SK-N-MC (cell line): ENCODE measurements around the gene ZBTB20.

Experiments used
- DNase-seq: peaks from one replicate; pipeline ENCODE4 v3.0.0-alpha.2; 2011; ENCODE audit warnings: low read depth, low spot score
- H3K27ac ChIP-seq: fragments of 200-600 bp; sonication (generic); 2 replicates; pipeline ENCODE4 v1.5.1; 2016; ENCODE audit warnings: mixed run types
- H3K36me3 ChIP-seq: fragments of 200-600 bp; sonication (generic); 2 replicates; pipeline ENCODE4 v1.6.1; 2017; ENCODE audit warnings: antibody characterized with exemption, low read length, mixed read lengths; ENCODE audit not compliant: insufficient read depth
- H3K4me3 ChIP-seq: fragments of 200-600 bp; sonication (generic); 2 replicates; pipeline ENCODE4 v1.5.1; 2016
- H3K9ac ChIP-seq: fragments of 200-600 bp; sonication (generic); 2 replicates; pipeline ENCODE4 v1.8.0; 2017; ENCODE audit warnings: mixed run types, mixed read lengths; ENCODE audit not compliant: insufficient read length
- H3K9me3 ChIP-seq: fragments of 200-600 bp; sonication (generic); 2 replicates; pipeline ENCODE4 v1.6.1; 2017; ENCODE audit warnings: low read depth, mild to moderate bottlenecking, antibody characterized with exemption, low read length, moderate library complexity, mixed read lengths
- EZH2 ChIP-seq: fragments of 200-600 bp; sonication (generic); IDR thresholded peaks from one replicate; pipeline ENCODE4 v1.6.1; 2017; ENCODE audit warnings: antibody characterized with exemption
- FOXP2 ChIP-seq: optimal IDR thresholded peaks from 2 replicates; pipeline ENCODE3; 2011; ENCODE audit warnings: mild to moderate bottlenecking, moderate library complexity; ENCODE audit not compliant: insufficient read depth; ENCODE audit errors: extremely low read length, control extremely low read depth
- POLR2AphosphoS5 ChIP-seq: IDR thresholded peaks from 2 replicates; pipeline ENCODE4 v1.6.1; 2012; ENCODE audit warnings: mild to moderate bottlenecking, low read depth, low read length, borderline replicate concordance

Gene ZBTB20

DNA sequence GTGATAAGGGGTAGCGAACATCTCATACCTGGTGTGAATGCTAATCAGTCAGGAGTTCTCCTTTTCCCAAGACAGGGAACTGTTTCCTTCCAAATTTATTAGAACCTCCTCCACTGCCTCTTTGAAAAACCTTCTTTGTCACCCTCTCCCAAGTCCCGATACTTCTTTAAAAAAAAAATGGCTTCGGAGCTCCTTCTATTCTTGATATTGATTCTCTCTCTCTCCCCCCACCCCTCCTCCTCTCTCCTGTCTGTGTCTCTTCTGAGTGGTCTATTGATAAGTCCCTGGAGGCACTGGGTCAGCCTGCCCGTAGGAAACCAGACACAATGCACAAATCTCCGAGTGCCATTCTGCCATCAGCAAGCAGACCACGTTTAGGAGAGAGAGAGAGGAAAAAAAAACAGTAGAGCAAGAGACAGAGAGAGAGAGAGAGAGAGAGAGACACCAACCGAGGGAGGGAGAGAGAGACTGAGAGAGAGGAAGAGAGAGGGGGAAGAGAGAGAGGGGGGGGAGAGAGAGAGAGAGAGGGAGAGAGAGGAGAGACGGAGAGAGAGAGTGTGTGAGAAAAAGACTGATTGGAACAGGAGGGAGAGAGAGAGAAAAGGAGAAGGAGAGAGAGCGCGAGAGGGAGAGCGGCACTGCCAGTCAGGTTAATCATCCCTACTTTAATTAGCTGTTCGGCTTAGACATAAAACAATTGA lies 692.4 kb downstream of the ZBTB20 start:
- no peak overlapping the region for H3K9ac ChIP-seq
- no peaks in the 10 kb centered on the region for H3K36me3 ChIP-seq
- no peak for TF ChIP-seq FOXP2
- no peak for TF ChIP-seq EZH2
- TF ChIP-seq POLR2AphosphoS5 = no peak
- peak overlapping the region; percentile 45; the same call in 1 of the 2 replicates for H3K4me3 ChIP-seq
- DNase-seq = no peak
- no peaks in the 10 kb centered on the region for H3K9me3 ChIP-seq
- no peak overlapping the region for H3K27ac ChIP-seq

DNA sequence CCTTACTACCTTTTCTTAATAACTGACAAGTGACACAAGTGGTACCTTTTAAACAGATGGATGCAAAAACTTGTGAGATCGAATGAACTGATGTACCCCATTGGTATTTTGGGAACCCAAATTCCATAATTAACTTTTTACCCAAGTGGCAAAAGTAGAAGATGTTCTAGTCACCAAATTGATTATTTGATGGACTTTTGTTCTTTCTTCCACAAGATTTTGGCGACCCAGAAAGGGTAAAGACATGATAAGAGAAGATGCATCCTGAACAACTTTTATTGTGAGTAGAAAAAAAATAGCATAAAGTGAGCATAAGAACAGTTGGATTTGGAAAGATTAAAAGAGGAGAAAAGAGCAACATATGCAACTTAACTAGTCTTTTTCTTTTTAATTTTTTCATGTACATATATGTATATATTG lies 693.7 kb downstream of the ZBTB20 start:
- Histone ChIP-seq H3K36me3 (no peaks in the 10 kb centered on the region), H3K4me3 (no peak overlapping the region), H3K9ac (no peak overlapping the region), H3K9me3 (no peaks in the 10 kb centered on the region), H3K27ac (no peak overlapping the region)
- DNase-seq = no peak
- TF ChIP-seq FOXP2 (no peak), EZH2 (no peak), POLR2AphosphoS5 (no peak)

DNA sequence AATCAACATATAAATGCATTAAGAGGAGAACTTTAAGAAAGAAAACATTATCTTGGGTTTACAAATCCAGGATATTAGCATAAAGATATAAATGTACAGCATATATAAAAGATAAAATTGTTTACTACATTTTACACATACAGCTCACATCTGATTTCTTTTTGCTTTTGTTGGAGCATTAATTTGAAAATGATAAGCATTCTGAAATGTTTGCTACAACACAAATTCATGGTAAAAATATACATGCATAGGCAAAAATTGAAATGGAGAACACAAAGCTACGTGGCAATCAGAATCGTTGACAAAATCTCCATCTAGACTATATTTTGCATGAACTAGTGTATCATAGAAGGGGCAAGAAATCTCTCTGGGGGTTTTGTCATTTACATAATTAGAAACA lies 694.2 kb downstream of the ZBTB20 start:
- Histone ChIP-seq H3K27ac (0 out of 2 replicates have a peak overlapping the region, but pooled peaks have one; percentile 6), H3K4me3 (no peak overlapping the region), H3K36me3 (no peaks in the 10 kb centered on the region), H3K9ac (no peak overlapping the region), H3K9me3 (no peaks in the 10 kb centered on the region)
- DNase-seq = no peak
- TF ChIP-seq FOXP2 (no peak), EZH2 (no peak), POLR2AphosphoS5 (no peak)

DNA sequence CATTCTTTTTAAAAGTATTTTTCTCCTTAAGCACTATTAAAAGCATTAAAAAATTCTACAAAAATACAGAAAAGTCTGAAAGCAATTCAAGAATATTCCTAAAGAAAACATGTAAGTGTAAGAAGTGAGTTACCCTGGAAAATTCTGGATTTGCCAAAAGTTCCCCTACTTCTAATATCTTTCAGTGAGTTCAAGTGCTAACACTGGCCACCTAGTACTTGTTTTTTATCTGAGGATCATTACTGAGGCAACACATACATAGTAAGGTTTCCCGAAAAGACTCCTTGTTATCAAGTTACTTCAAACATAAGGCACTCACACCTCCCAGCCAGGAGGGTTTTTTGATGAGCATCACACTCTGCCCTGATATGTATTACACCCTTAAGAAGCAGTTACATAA lies 694.8 kb downstream of the ZBTB20 start:
- TF ChIP-seq EZH2 = no peak
- TF ChIP-seq FOXP2 = no peak
- TF ChIP-seq POLR2AphosphoS5 = no peak
- Histone ChIP-seq H3K9ac (no peak overlapping the region), H3K36me3 (no peaks in the 10 kb centered on the region), H3K4me3 (no peak overlapping the region), H3K9me3 (no peaks in the 10 kb centered on the region), H3K27ac (no peak overlapping the region)
- DNase-seq = no peak

DNA sequence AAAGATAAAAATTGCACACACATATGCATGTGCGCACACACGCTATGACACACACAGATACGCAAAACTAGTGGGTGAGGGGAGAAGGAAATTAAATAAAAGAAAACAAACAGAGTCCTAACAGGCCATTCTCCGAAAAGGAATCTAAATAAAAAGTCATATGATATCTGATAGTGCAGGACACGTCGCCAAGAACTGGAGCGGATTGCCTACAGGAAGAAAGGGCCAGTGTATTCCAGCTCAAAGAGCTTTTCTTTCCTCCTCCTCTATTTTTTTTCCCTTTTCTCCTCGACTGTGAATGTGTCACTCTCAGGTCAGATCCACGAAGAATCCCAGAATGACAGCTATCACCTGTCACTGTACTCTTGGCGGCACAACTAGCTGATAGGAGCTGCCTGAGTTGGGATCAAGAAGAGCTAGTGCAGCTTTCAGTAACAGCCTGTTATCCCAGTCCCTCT lies 695.5 kb downstream of the ZBTB20 start:
- no peak for TF ChIP-seq EZH2
- no peak for TF ChIP-seq POLR2AphosphoS5
- TF ChIP-seq FOXP2 = no peak
- H3K27ac ChIP-seq = no peak overlapping the region
- H3K4me3 ChIP-seq = no peak overlapping the region
- H3K9ac ChIP-seq = no peak overlapping the region
- H3K9me3 ChIP-seq = no peaks in the 10 kb centered on the region
- no peaks in the 10 kb centered on the region for H3K36me3 ChIP-seq
- DNase-seq = no peak

DNA sequence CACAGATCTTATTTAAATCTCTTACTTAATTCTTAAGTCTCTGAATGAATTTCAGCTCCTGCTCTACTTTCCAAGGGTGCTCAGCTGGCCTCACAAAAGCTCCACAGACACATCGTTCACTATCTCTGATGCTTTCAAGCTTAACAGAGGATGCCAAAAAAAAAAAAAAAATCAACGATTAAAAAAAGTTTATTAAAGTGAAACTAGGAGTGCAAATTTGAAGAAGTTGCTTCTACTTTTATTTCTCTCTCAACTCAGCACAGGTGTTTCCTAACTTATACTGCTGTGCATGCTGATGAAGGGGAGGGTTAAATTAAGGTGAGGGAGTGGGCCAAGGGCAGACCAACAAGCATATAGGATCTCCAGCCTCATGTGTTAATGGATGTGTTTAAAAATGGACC lies 696.0 kb downstream of the ZBTB20 start:
- Histone ChIP-seq H3K36me3 (no peaks in the 10 kb centered on the region), H3K9ac (no peak overlapping the region), H3K27ac (no peak overlapping the region), H3K4me3 (no peak overlapping the region), H3K9me3 (no peaks in the 10 kb centered on the region)
- no peak for TF ChIP-seq FOXP2
- TF ChIP-seq POLR2AphosphoS5 = no peak
- TF ChIP-seq EZH2 = no peak
- no peak for DNase-seq

DNA sequence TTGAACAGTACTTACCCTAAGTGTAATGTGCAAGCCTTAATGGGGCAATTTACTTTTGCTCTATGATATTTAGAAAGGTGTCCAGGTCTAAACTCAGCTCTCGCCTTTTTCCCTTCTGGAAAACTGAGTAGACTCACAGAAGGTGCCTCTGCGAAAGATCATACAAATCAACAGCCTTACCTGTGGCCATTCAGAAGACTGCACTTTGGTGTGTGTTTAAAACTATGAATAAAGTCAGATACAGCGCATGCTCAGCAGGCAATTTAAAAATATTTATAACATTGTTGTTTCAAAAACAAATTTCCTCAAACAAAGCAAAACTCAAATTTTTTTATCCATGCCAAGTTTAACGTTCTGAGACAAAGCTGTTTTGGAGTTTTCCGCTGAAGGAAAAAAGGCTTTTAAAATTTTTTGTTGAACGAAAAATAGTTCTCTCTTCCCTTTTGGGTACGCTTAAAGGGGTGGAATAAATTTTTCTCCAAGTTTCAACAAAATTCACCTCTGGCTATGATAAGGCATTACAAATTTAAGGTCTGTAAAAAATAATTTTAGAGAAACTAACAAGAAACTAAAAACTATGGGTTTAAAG lies 697.0 kb downstream of the ZBTB20 start:
- Histone ChIP-seq H3K27ac (no peak overlapping the region), H3K36me3 (no peaks in the 10 kb centered on the region), H3K9me3 (no peaks in the 10 kb centered on the region), H3K9ac (no peak overlapping the region), H3K4me3 (no peak overlapping the region)
- TF ChIP-seq FOXP2 (no peak), POLR2AphosphoS5 (no peak), EZH2 (no peak)
- DNase-seq = no peak

DNA sequence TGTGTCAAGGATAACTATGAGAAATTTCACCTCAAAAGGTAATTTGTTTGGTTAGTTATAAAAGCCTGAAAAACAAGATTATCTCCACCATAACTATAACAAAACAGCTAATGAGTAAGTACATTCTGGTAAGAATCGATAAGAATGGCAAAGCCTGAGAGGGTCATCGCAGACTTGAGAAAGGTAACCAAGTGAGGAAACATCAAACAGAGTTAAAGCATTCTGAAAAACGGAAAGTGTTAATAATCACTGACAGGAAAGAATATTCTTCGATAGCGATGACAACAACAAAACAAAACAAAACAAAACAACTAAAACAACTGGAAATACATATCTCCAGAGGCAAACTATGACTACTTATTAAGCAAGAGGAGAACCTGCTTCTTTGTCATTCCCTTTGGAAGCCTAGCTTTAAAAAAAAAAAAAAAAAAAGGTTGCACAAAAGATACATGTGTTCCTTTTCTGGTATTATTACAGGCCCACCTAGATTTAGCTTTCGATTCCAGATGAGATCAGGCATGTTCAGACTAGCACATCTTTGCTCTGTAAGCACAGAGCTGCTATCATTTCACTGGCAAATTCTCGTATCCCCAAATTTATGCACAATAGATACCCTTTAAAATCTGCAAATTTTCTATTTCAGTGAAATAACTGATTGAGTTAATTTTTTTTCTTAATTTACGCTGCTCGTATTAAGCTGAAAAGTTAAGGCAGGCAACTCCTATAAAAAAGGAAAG lies 697.6 kb downstream of the ZBTB20 start:
- no peak for TF ChIP-seq FOXP2
- TF ChIP-seq POLR2AphosphoS5 = no peak
- no peak for TF ChIP-seq EZH2
- Histone ChIP-seq H3K4me3 (no peak overlapping the region), H3K9me3 (no peaks in the 10 kb centered on the region), H3K36me3 (no peaks in the 10 kb centered on the region), H3K9ac (no peak overlapping the region), H3K27ac (no peak overlapping the region)
- DNase-seq = no peak
